Prostate gland (tissue), 2 donors: ENCODE measurements around the gene ELP5.

ENCODE experiments used
- POLR2A ChIP-seq: fragments of 450-650 bp; IDR thresholded peaks from one replicate; pipeline ENCODE4 v1.6.1; 2016; ENCODE audit warnings: antibody characterized with exemption, mild to moderate bottlenecking
- POLR2AphosphoS5 ChIP-seq: sonication (generic); formaldehyde crosslinking; IDR thresholded peaks from one replicate; pipeline ENCODE4 v1.6.1; 2017; ENCODE audit warnings: antibody characterized with exemption
- TF ChIP-seq, protein P1 (sequence below), 4 experiments: fragments of 200-600 bp in 2 of 4; fragments of 450-650 bp in 2 of 4; sonication (generic) in 2 of 4; IDR thresholded peaks; 1 replicate in 3 of 4; 2 replicates in 1 of 4; pipeline ENCODE4 v1.5.1; 2016 to 2019; ENCODE audit warnings: antibody characterized with exemption in 4 of 4, mild to moderate bottlenecking in 2 of 4, moderate library complexity in 2 of 4

DNA sequence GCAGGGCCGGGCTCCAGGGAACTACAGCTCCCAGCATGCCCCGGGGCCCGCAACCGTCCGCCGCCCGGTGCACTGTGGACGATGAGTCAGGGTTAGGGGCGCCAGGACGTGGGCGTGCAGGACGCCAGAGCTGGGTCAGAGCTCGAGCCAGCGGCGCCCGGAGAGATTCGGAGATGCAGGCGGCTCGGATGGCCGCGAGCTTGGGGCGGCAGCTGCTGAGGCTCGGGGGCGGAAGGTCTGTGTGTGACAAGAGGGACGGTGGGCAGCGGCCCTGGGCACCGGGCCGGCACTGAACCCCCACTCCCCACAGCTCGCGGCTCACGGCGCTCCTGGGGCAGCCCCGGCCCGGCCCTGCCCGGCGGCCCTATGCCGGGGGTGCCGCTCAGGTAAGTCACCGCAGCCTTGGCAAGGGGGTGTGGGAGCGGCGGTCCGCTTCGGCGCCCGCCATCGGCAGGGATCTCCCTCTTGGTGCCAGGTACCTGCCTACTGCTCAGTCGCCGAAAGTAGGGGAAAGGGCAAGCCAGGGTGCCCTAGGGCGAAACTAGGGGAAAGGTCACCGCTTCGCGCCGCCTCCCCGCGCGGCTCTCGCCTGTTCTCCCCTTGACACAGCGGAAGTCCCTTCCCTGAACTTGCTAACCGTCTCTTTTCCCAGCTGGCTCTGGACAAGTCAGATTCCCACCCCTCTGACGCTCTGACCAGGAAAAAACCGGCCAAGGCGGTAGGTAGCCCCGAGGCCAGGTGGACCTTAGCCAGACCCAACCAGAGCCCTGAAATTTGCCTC lies 32.0 kb upstream of the ELP5 start, which contains the start of the genes ACADVL and DLG4:
- TF ChIP-seq, protein P1, sequence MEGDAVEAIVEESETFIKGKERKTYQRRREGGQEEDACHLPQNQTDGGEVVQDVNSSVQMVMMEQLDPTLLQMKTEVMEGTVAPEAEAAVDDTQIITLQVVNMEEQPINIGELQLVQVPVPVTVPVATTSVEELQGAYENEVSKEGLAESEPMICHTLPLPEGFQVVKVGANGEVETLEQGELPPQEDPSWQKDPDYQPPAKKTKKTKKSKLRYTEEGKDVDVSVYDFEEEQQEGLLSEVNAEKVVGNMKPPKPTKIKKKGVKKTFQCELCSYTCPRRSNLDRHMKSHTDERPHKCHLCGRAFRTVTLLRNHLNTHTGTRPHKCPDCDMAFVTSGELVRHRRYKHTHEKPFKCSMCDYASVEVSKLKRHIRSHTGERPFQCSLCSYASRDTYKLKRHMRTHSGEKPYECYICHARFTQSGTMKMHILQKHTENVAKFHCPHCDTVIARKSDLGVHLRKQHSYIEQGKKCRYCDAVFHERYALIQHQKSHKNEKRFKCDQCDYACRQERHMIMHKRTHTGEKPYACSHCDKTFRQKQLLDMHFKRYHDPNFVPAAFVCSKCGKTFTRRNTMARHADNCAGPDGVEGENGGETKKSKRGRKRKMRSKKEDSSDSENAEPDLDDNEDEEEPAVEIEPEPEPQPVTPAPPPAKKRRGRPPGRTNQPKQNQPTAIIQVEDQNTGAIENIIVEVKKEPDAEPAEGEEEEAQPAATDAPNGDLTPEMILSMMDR (IDR thresholded peaks at IDR 0.05), result peak in 1 of 4 experiments; percentile 13
- peak; percentile 76 for TF ChIP-seq POLR2A
- TF ChIP-seq POLR2AphosphoS5, result peak; percentile 92
